Naive thymus-derived CD4-positive, alpha-beta T cell (primary cell): ENCODE results near the gene CCDC40. TPM values are rescaled to one million over a fixed set of nuclear protein-coding genes. Genes with fewer than 3 reads are reported as not detected.

ENCODE experiments used
- ATAC-seq: fragments of 150-1000 bp; cut with Tn5 transposase; 2 replicates; pipeline ENCODE4 v1.10.0; 2021; ENCODE audit warnings: mild to moderate bottlenecking, moderate library complexity
- CTCF ChIA-PET: fragments of 350-600 bp; sonication (Branson Sonifier 250); formaldehyde crosslinking; loops from one replicate; lab custom pipeline; 2021; ENCODE audit warnings: antibody characterized with exemption; lab: Charles Lee
- POLR2A ChIA-PET: fragments of 350-600 bp; sonication (Branson Sonifier 250); formaldehyde crosslinking; loops from one replicate; lab custom pipeline; 2021; ENCODE audit warnings: antibody characterized with exemption, inconsistent platforms; lab: Charles Lee
- DNase-seq, 9 donors: peaks; one replicate each; pipeline versions ENCODE4 v3.0.0 to v3.0.0-alpha.2; 2020 to 2022; ENCODE audit warnings: mixed read lengths in 1 of 9
- H3K27ac ChIP-seq: one replicate; pipeline ENCODE4 v1.7.0; 2013; ENCODE audit warnings: mild to moderate bottlenecking, low read depth, low read length, moderate library complexity
- H3K27me3 ChIP-seq, 2 donors: one replicate each; pipeline ENCODE4 v1.7.0; 2013; ENCODE audit warnings: low read length in 2 of 2, mild to moderate bottlenecking in 2 of 2, moderate library complexity in 2 of 2; ENCODE audit not compliant: control insufficient read depth in 2 of 2, insufficient read depth in 2 of 2
- H3K36me3 ChIP-seq, 3 experiments: 1 replicate in 2 of 3; 2 replicates in 1 of 3; pipeline ENCODE4 v1.7.0; 2013; ENCODE audit warnings: low read length in 3 of 3, mild to moderate bottlenecking in 3 of 3, moderate library complexity in 1 of 3; ENCODE audit not compliant: insufficient read depth in 3 of 3, control insufficient read depth in 2 of 3
- H3K4me1 ChIP-seq, 2 donors: one replicate each; pipeline ENCODE4 v1.7.0; 2013; ENCODE audit warnings: low read length in 2 of 2, mild to moderate bottlenecking in 2 of 2, moderate library complexity in 1 of 2; ENCODE audit not compliant: control insufficient read depth in 2 of 2, insufficient read depth in 2 of 2
- H3K4me3 ChIP-seq: 2 replicates; pipeline ENCODE4 v1.7.0; 2013; ENCODE audit warnings: mild to moderate bottlenecking, low read length
- H3K9me3 ChIP-seq, 3 experiments: 1 replicate in 2 of 3; 2 replicates in 1 of 3; pipeline ENCODE4 v1.7.0; 2013; ENCODE audit warnings: low read length in 3 of 3; ENCODE audit not compliant: control insufficient read depth in 2 of 3
- H3K27ac Mint-ChIP-seq, 9 donors: one replicate each; pipeline ENCODE4 v1.8.0; 2020 to 2022; ENCODE audit warnings: mixed read lengths in 9 of 9, mild to moderate bottlenecking in 8 of 9, moderate library complexity in 5 of 9, inconsistent platforms in 2 of 9
- H3K27me3 Mint-ChIP-seq, 5 donors: one replicate each; pipeline ENCODE4 v1.8.0; 2021 to 2022; ENCODE audit warnings: mixed read lengths in 5 of 5, mild to moderate bottlenecking in 1 of 5
- H3K36me3 Mint-ChIP-seq, 5 donors: one replicate each; pipeline ENCODE4 v1.8.0; 2020 to 2022; ENCODE audit warnings: mixed read lengths in 5 of 5, mild to moderate bottlenecking in 3 of 5, inconsistent platforms in 1 of 5
- H3K4me1 Mint-ChIP-seq, 7 donors: one replicate each; pipeline ENCODE4 v1.8.0; 2020 to 2022; ENCODE audit warnings: mixed read lengths in 7 of 7, mild to moderate bottlenecking in 3 of 7, inconsistent platforms in 1 of 7
- H3K4me3 Mint-ChIP-seq, 10 donors: one replicate each; pipeline ENCODE4 v1.8.0; 2020 to 2022; ENCODE audit warnings: mild to moderate bottlenecking in 10 of 10, mixed read lengths in 10 of 10, moderate library complexity in 6 of 10, inconsistent platforms in 2 of 10
- H3K9me3 Mint-ChIP-seq, 11 donors: one replicate each; pipeline ENCODE4 v1.8.0; 2020 to 2022; ENCODE audit warnings: mixed read lengths in 11 of 11, mild to moderate bottlenecking in 4 of 11, inconsistent platforms in 1 of 11, moderate library complexity in 1 of 11
- intact Hi-C, 2 donors: fragments of 100-400 bp; cut with micrococcal nuclease; formaldehyde crosslinking; loops; one replicate each; pipeline ENCODE4 v1.15.1; 2023
- polyA plus RNA-seq, 2 donors: library from polyadenylated mRNA; unstranded; fragments of 300-500 nt; fragmentation: Illumina TruSeq; gene quantifications; one replicate each; pipeline ENCODE4 v1.2.3, GENCODE V29; 2021
- total RNA-seq, 6 experiments: library from RNA in 5 of 6; stranded (reverse) in 5 of 6; gene quantifications; 1 replicate in 5 of 6; 2 replicates in 1 of 6; pipeline ENCODE4 v1.2.3 and lab custom pipeline; 2021 to 2026

CCDC40 gene
- total and polyA plus RNA-seq, 7 experiments from 2014 or later = 0.43 to 3.0 (median 0.79) TPM; not detected in 2

- Mint-ChIP-seq H3K27ac (no peak overlapping the region), H3K27me3 (no peaks in the 10 kb centered on the region), H3K36me3 (peaks cover 0 to 13% (median 4%) of the 10 kb centered on the region in 5 donors), H3K4me3 (no peak overlapping the region), H3K4me1 (peaks cover 0 to 3% (median 0%) of the 10 kb centered on the region in 7 donors), H3K9me3 (peaks cover 0 to 12% (median 3%) of the 10 kb centered on the region in 11 donors)
- CTCF ChIA-PET = no interaction called here
- H3K36me3 ChIP-seq = peaks cover 0 to 5% (median 0%) of the 10 kb centered on the region in 3 experiments
- H3K4me1 ChIP-seq = no peaks in the 10 kb centered on the region
- H3K9me3 ChIP-seq = no peaks in the 10 kb centered on the region
- no peak overlapping the region for H3K27ac ChIP-seq
- DNase-seq (no peak), ATAC-seq (no peak)
- intact Hi-C loops = no loop called here
- POLR2A ChIA-PET = no interaction called here
- no peaks in the 10 kb centered on the region for H3K27me3 ChIP-seq
- no peak overlapping the region for H3K4me3 ChIP-seq
Observed at GRCh38 chr17:80113033-80113484, 76.6 kb downstream of the CCDC40 start.

GRCh38 chr17:80114758-80115157, 78.3 kb downstream of the CCDC40 start:
- H3K27ac ChIP-seq = no peak overlapping the region
- H3K4me3 ChIP-seq = no peak overlapping the region
- H3K36me3 ChIP-seq = peaks cover 0 to 5% (median 0%) of the 10 kb centered on the region in 3 experiments
- Mint-ChIP-seq H3K27me3 (no peaks in the 10 kb centered on the region), H3K27ac (peak overlapping the region in 2 of 9 donors; percentile 20 to 54), H3K4me1 (peaks cover 0 to 3% (median 0%) of the 10 kb centered on the region in 7 donors), H3K9me3 (peaks cover 0 to 12% (median 3%) of the 10 kb centered on the region in 11 donors), H3K4me3 (peak overlapping the region in 1 of 10 donors; percentile 53), H3K36me3 (peaks cover 0 to 13% (median 4%) of the 10 kb centered on the region in 5 donors)
- intact Hi-C loops = no loop called here
- no peaks in the 10 kb centered on the region for H3K4me1 ChIP-seq
- POLR2A ChIA-PET = interaction anchor here (1.3 kb wide), 1 partner anchor 13 kb away, joined by 3 read pairs; the partner anchor contains the start of gene GAA
- H3K9me3 ChIP-seq = no peaks in the 10 kb centered on the region
- DNase-seq (no peak), ATAC-seq (no peak)
- H3K27me3 ChIP-seq = no peaks in the 10 kb centered on the region
- CTCF ChIA-PET = no interaction called here

GRCh38 chr17:80115159-80115558, 78.7 kb downstream of the CCDC40 start:
- Mint-ChIP-seq H3K36me3 (peaks cover 0 to 13% (median 4%) of the 10 kb centered on the region in 5 donors), H3K27me3 (no peaks in the 10 kb centered on the region), H3K27ac (peak overlapping the region in 2 of 9 donors; percentile 20 to 54), H3K9me3 (peaks cover 0 to 12% (median 3%) of the 10 kb centered on the region in 11 donors), H3K4me3 (peak overlapping the region in 1 of 10 donors; percentile 53), H3K4me1 (peaks cover 0 to 3% (median 0%) of the 10 kb centered on the region in 7 donors)
- H3K4me3 ChIP-seq = no peak overlapping the region
- ChIA-PET CTCF (no interaction called here), POLR2A (interaction anchor here (1.3 kb wide), 1 partner anchor 14 kb away, joined by 3 read pairs; the partner anchor contains the start of gene GAA)
- peaks cover 0 to 5% (median 0%) of the 10 kb centered on the region in 3 experiments for H3K36me3 ChIP-seq
- H3K4me1 ChIP-seq = no peaks in the 10 kb centered on the region
- no peak for ATAC-seq
- intact Hi-C loops = no loop called here
- no peaks in the 10 kb centered on the region for H3K9me3 ChIP-seq
- no peak overlapping the region for H3K27ac ChIP-seq
- no peak for DNase-seq
- H3K27me3 ChIP-seq = no peaks in the 10 kb centered on the region

- ChIA-PET POLR2A (no interaction called here), CTCF (no interaction called here)
- Mint-ChIP-seq H3K36me3 (peaks cover 0 to 13% (median 4%) of the 10 kb centered on the region in 5 donors), H3K27me3 (no peaks in the 10 kb centered on the region), H3K27ac (peak overlapping the region in 1 of 9 donors; percentile 27), H3K9me3 (peaks cover 0 to 12% (median 3%) of the 10 kb centered on the region in 11 donors), H3K4me3 (no peak overlapping the region), H3K4me1 (peaks cover 0 to 2% (median 0%) of the 10 kb centered on the region in 7 donors)
- no peak overlapping the region for H3K27ac ChIP-seq
- ATAC-seq = no peak
- no peaks in the 10 kb centered on the region for H3K9me3 ChIP-seq
- intact Hi-C loops = no loop called here
- no peak for DNase-seq
- no peaks in the 10 kb centered on the region for H3K27me3 ChIP-seq
- H3K36me3 ChIP-seq = peaks cover 0 to 5% (median 0%) of the 10 kb centered on the region in 3 experiments
- H3K4me1 ChIP-seq = no peaks in the 10 kb centered on the region
- no peak overlapping the region for H3K4me3 ChIP-seq
Observed at GRCh38 chr17:80116276-80116920, 80.0 kb downstream of the CCDC40 start.

- DNase-seq (no peak), ATAC-seq (no peak)
- Histone ChIP-seq H3K27me3 (no peaks in the 10 kb centered on the region), H3K9me3 (no peaks in the 10 kb centered on the region), H3K27ac (no peak overlapping the region), H3K4me1 (no peaks in the 10 kb centered on the region), H3K4me3 (no peak overlapping the region), H3K36me3 (peaks cover 0 to 5% (median 0%) of the 10 kb centered on the region in 3 experiments)
- H3K27ac Mint-ChIP-seq = peak overlapping the region in 1 of 9 donors; percentile 27
- peaks cover 0 to 2% (median 0%) of the 10 kb centered on the region in 7 donors for H3K4me1 Mint-ChIP-seq
- POLR2A ChIA-PET = no interaction called here
- CTCF ChIA-PET = no interaction called here
- intact Hi-C loops = no loop called here
- H3K36me3 Mint-ChIP-seq = peaks cover 0 to 13% (median 4%) of the 10 kb centered on the region in 5 donors
- H3K9me3 Mint-ChIP-seq = peaks cover 0 to 12% (median 3%) of the 10 kb centered on the region in 11 donors
- H3K27me3 Mint-ChIP-seq = no peaks in the 10 kb centered on the region
- H3K4me3 Mint-ChIP-seq = peak overlapping the region in 1 of 10 donors; percentile 29
Observed at GRCh38 chr17:80116921-80117380, 80.5 kb downstream of the CCDC40 start.

- CTCF ChIA-PET = no interaction called here
- peaks cover 0 to 2% (median 0%) of the 10 kb centered on the region in 7 donors for H3K4me1 Mint-ChIP-seq
- no peaks in the 10 kb centered on the region for H3K27me3 Mint-ChIP-seq
- H3K27ac Mint-ChIP-seq = no peak overlapping the region
- DNase-seq = no peak
- peaks cover 0 to 13% (median 4%) of the 10 kb centered on the region in 5 donors for H3K36me3 Mint-ChIP-seq
- H3K4me3 Mint-ChIP-seq = no peak overlapping the region
- peaks cover 0 to 12% (median 3%) of the 10 kb centered on the region in 11 donors for H3K9me3 Mint-ChIP-seq
- no peaks in the 10 kb centered on the region for H3K4me1 ChIP-seq
- POLR2A ChIA-PET = no interaction called here
- H3K27ac ChIP-seq = no peak overlapping the region
- no peak overlapping the region for H3K4me3 ChIP-seq
- H3K36me3 ChIP-seq = no peaks in the 10 kb centered on the region
- no peaks in the 10 kb centered on the region for H3K27me3 ChIP-seq
- H3K9me3 ChIP-seq = no peaks in the 10 kb centered on the region
- ATAC-seq = no peak
- intact Hi-C loops = no loop called here
Observed at GRCh38 chr17:80117491-80118401, 81.3 kb downstream of the CCDC40 start.
